HEK293 (cell line): ENCODE data around the gene IFI27L2.

ENCODE experiments used
- CTCF ChIA-PET: fragments of 350-600 bp; formaldehyde crosslinking; extraction: SDS; loops from one replicate; lab custom pipeline; 2021; ENCODE audit warnings: antibody characterized with exemption; lab: Yijun Ruan, JAX
- POLR2A ChIA-PET: fragments of 300-600 bp; formaldehyde crosslinking; extraction: SDS; loops from one replicate; lab custom pipeline; 2020; ENCODE audit warnings: antibody characterized with exemption, inconsistent platforms; lab: Yijun Ruan, JAX
- H3K27ac ChIP-seq: fragments of 200-500 bp; sonication (Bioruptor generic); 2 replicates; pipeline ENCODE4 v1.5.1; 2014; ENCODE audit warnings: low read depth, low read length, control low read depth, inconsistent platforms; ENCODE audit errors: extremely low read depth
- H3K36me3 ChIP-seq, 2 experiments: fragments of 200-500 bp in 1 of 2; sonication (Bioruptor generic) in 1 of 2; 1 replicate in 1 of 2; 2 replicates in 1 of 2; pipeline ENCODE4 v1.5.1; 2014 to 2017; ENCODE audit warnings: inconsistent platforms in 2 of 2, low read length in 2 of 2; ENCODE audit not compliant: control insufficient read depth in 2 of 2, insufficient read depth in 1 of 2
- H3K4me1 ChIP-seq: fragments of 200-500 bp; sonication (Bioruptor generic); 2 replicates; pipeline ENCODE4 v1.5.1; 2014; ENCODE audit warnings: mild to moderate bottlenecking, low read length, inconsistent platforms; ENCODE audit not compliant: control insufficient read depth, insufficient read depth
- H3K4me3 ChIP-seq: 2 replicates; pipeline ENCODE4 v1.5.1; 2011; ENCODE audit warnings: low read depth, mild to moderate bottlenecking, control low read depth, low read length, moderate library complexity
- H3K9me3 ChIP-seq: fragments of 200-500 bp; sonication (Bioruptor generic); 2 replicates; pipeline ENCODE4 v1.5.1; 2014; ENCODE audit warnings: low read depth, low read length, inconsistent platforms; ENCODE audit not compliant: control insufficient read depth, insufficient read depth
- CTCF ChIP-seq: fragments of 450-650 bp; formaldehyde crosslinking; IDR thresholded peaks from 2 replicates; pipeline ENCODE4 v1.5.1; 2016; ENCODE audit warnings: missing biosample characterization, missing genetic modification characterization
- FEZF1 ChIP-seq: fragments of 450-650 bp; formaldehyde crosslinking; IDR thresholded peaks from 2 replicates; pipeline ENCODE4 v1.5.1; 2016; ENCODE audit warnings: missing biosample characterization, missing genetic modification characterization
- GLIS2 ChIP-seq: fragments of 450-650 bp; formaldehyde crosslinking; IDR thresholded peaks from 2 replicates; pipeline ENCODE4 v1.5.1; 2016; ENCODE audit warnings: missing biosample characterization, missing genetic modification characterization
- PRDM1 ChIP-seq: fragments of 450-650 bp; formaldehyde crosslinking; IDR thresholded peaks from 2 replicates; pipeline ENCODE4; 2016; ENCODE audit warnings: missing biosample characterization, missing genetic modification characterization
- REPIN1 ChIP-seq: fragments of 450-650 bp; formaldehyde crosslinking; IDR thresholded peaks from 2 replicates; pipeline ENCODE4 v1.5.1; 2017; ENCODE audit warnings: missing biosample characterization, missing genetic modification characterization, low read depth
- WT1 ChIP-seq: fragments of 450-650 bp; formaldehyde crosslinking; IDR thresholded peaks from 2 replicates; pipeline ENCODE4 v1.5.1; 2016; ENCODE audit warnings: missing biosample characterization, missing genetic modification characterization
- ZBTB44 ChIP-seq: fragments of 450-650 bp; IDR thresholded peaks from 2 replicates; pipeline ENCODE4 v1.5.1; 2018; ENCODE audit warnings: missing biosample characterization, mild to moderate bottlenecking, missing genetic modification characterization
- ZNF302 ChIP-seq: fragments of 450-650 bp; formaldehyde crosslinking; IDR thresholded peaks from 2 replicates; pipeline ENCODE4 v1.5.1; 2016; ENCODE audit warnings: missing biosample characterization, missing genetic modification characterization, low read depth
- ZNF391 ChIP-seq: fragments of 450-650 bp; formaldehyde crosslinking; IDR thresholded peaks from 2 replicates; pipeline ENCODE4 v1.5.1; 2016; ENCODE audit warnings: low read depth, missing biosample characterization, missing genetic modification characterization, borderline replicate concordance
- ZNF48 ChIP-seq: fragments of 450-650 bp; formaldehyde crosslinking; IDR thresholded peaks from 2 replicates; pipeline ENCODE4 v1.5.1; 2016; ENCODE audit warnings: missing biosample characterization, missing genetic modification characterization
- ZNF529 ChIP-seq: fragments of 450-650 bp; formaldehyde crosslinking; IDR thresholded peaks from 2 replicates; pipeline ENCODE4 v1.5.1; 2017; ENCODE audit warnings: missing genetic modification characterization, missing biosample characterization; ENCODE audit not compliant: insufficient replicate concordance
- ZNF561 ChIP-seq: fragments of 450-650 bp; IDR thresholded peaks from 2 replicates; pipeline ENCODE4 v1.5.1; 2018; ENCODE audit warnings: missing biosample characterization, missing genetic modification characterization, borderline replicate concordance
- ZNF777 ChIP-seq: fragments of 450-650 bp; formaldehyde crosslinking; IDR thresholded peaks from 2 replicates; pipeline ENCODE4 v1.5.1; 2017; ENCODE audit warnings: missing biosample characterization, missing genetic modification characterization, borderline replicate concordance
- ZNF837 ChIP-seq: fragments of 450-650 bp; formaldehyde crosslinking; IDR thresholded peaks from 2 replicates; pipeline ENCODE4 v1.5.1; 2016; ENCODE audit warnings: missing biosample characterization, missing genetic modification characterization
- ZNF843 ChIP-seq: fragments of 450-650 bp; formaldehyde crosslinking; IDR thresholded peaks from 2 replicates; pipeline ENCODE4 v1.5.1; 2016; ENCODE audit warnings: missing biosample characterization, missing genetic modification characterization
- TF ChIP-seq, protein P1 (sequence below): fragments of 450-650 bp; formaldehyde crosslinking; IDR thresholded peaks from 2 replicates; pipeline ENCODE4 v1.5.1; 2016; ENCODE audit warnings: missing biosample characterization, missing genetic modification characterization
- TF ChIP-seq, protein P2 (sequence below): fragments of 450-650 bp; formaldehyde crosslinking; IDR thresholded peaks from 2 replicates; pipeline ENCODE4 v1.5.1; 2016; ENCODE audit warnings: missing biosample characterization, missing genetic modification characterization
- TF ChIP-seq, protein P3 (sequence below): fragments of 450-650 bp; formaldehyde crosslinking; IDR thresholded peaks from 2 replicates; pipeline ENCODE4 v1.5.1; 2016; ENCODE audit warnings: missing biosample characterization, missing genetic modification characterization
- TF ChIP-seq, protein P4 (sequence below): fragments of 450-650 bp; formaldehyde crosslinking; IDR thresholded peaks from 2 replicates; pipeline ENCODE4 v1.5.1; 2016; ENCODE audit warnings: missing biosample characterization, missing genetic modification characterization
- TF ChIP-seq, protein P5 (sequence below): fragments of 450-650 bp; formaldehyde crosslinking; IDR thresholded peaks from 2 replicates; pipeline ENCODE4 v1.5.1; 2017; ENCODE audit warnings: missing biosample characterization, mild to moderate bottlenecking, missing genetic modification characterization, moderate library complexity

IFI27L2 gene

GRCh38 chr14:94143711-94144110 lies 14.3 kb upstream of the IFI27L2 start (continued):
- TF ChIP-seq, protein P1, sequence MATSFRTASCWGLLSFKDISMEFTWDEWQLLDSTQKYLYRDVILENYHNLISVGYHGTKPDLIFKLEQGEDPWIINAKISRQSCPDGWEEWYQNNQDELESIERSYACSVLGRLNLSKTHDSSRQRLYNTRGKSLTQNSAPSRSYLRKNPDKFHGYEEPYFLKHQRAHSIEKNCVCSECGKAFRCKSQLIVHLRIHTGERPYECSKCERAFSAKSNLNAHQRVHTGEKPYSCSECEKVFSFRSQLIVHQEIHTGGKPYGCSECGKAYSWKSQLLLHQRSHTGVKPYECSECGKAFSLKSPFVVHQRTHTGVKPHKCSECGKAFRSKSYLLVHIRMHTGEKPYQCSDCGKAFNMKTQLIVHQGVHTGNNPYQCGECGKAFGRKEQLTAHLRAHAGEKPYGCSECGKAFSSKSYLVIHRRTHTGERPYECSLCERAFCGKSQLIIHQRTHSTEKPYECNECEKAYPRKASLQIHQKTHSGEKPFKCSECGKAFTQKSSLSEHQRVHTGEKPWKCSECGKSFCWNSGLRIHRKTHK (tag by site-specific recombination) = no peak
- TF ChIP-seq ZNF391 (no peak), ZBTB44 (tag by site-specific recombination) (no peak), ZNF843 (tag by site-specific recombination) (no peak), REPIN1 (tag by site-specific recombination) (no peak), GLIS2 (no peak)

DNA sequence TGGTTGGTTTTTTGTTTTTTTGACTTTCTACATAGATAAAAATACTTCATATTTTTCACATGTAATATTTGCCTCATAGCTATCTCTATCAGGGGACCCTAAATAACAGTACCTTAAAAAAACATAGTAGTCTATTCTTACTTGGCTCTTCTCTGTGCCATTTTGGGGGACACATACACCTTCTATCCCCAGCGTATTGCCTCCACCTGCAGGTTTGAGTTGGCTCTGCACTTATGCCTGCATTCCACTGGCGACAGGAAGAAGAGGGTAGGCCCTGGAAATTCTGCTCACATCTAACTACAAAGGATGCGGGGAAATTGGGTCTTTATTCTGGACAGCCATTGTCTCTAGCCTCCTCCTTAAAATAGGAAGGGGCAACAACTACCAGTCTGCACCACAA lies 13.8 kb upstream of the IFI27L2 start:
- H3K27ac ChIP-seq = no peak overlapping the region
- TF ChIP-seq, protein P2, sequence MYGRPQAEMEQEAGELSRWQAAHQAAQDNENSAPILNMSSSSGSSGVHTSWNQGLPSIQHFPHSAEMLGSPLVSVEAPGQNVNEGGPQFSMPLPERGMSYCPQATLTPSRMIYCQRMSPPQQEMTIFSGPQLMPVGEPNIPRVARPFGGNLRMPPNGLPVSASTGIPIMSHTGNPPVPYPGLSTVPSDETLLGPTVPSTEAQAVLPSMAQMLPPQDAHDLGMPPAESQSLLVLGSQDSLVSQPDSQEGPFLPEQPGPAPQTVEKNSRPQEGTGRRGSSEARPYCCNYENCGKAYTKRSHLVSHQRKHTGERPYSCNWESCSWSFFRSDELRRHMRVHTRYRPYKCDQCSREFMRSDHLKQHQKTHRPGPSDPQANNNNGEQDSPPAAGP (tag by site-specific recombination) = no peak
- TF ChIP-seq ZNF48 (tag by site-specific recombination) = no peak
- TF ChIP-seq ZNF561 (tag by site-specific recombination) = no peak
- TF ChIP-seq WT1 (tag by site-specific recombination) = no peak
- no peak for TF ChIP-seq ZNF391
- TF ChIP-seq CTCF (tag by site-specific recombination) = no peak
- no peak for TF ChIP-seq PRDM1 (tag by site-specific recombination)
- no peak for TF ChIP-seq ZNF837
- TF ChIP-seq ZNF777 = no peak
- TF ChIP-seq, all 188 proteins: peak for 0
- Histone ChIP-seq H3K4me1 (peaks cover 2% of the 10 kb centered on the region; the same call in 1 of the 2 replicates), H3K4me3 (no peak overlapping the region), H3K9me3 (no peaks in the 10 kb centered on the region), H3K36me3 (no peaks in the 10 kb centered on the region)
- POLR2A ChIA-PET = no interaction called here
- CTCF ChIA-PET = interaction anchor here (0.7 to 1.8 kb wide), 7 partner anchors 11 to 114 kb away, joined by 3 to 10 read pairs (median 4); no protein-coding TSS in a partner anchor

- H3K4me1 ChIP-seq = peaks cover 2% of the 10 kb centered on the region; the same call in 1 of the 2 replicates
- ChIA-PET POLR2A (no interaction called here), CTCF (interaction anchor here (0.6 to 1.8 kb wide), 8 partner anchors 11 to 283 kb away, joined by 3 to 10 read pairs (median 4); no protein-coding TSS in a partner anchor)
- H3K9me3 ChIP-seq = no peaks in the 10 kb centered on the region
- no peaks in the 10 kb centered on the region for H3K36me3 ChIP-seq
- H3K27ac ChIP-seq = no peak overlapping the region
- H3K4me3 ChIP-seq = no peak overlapping the region
- TF ChIP-seq, protein P3, sequence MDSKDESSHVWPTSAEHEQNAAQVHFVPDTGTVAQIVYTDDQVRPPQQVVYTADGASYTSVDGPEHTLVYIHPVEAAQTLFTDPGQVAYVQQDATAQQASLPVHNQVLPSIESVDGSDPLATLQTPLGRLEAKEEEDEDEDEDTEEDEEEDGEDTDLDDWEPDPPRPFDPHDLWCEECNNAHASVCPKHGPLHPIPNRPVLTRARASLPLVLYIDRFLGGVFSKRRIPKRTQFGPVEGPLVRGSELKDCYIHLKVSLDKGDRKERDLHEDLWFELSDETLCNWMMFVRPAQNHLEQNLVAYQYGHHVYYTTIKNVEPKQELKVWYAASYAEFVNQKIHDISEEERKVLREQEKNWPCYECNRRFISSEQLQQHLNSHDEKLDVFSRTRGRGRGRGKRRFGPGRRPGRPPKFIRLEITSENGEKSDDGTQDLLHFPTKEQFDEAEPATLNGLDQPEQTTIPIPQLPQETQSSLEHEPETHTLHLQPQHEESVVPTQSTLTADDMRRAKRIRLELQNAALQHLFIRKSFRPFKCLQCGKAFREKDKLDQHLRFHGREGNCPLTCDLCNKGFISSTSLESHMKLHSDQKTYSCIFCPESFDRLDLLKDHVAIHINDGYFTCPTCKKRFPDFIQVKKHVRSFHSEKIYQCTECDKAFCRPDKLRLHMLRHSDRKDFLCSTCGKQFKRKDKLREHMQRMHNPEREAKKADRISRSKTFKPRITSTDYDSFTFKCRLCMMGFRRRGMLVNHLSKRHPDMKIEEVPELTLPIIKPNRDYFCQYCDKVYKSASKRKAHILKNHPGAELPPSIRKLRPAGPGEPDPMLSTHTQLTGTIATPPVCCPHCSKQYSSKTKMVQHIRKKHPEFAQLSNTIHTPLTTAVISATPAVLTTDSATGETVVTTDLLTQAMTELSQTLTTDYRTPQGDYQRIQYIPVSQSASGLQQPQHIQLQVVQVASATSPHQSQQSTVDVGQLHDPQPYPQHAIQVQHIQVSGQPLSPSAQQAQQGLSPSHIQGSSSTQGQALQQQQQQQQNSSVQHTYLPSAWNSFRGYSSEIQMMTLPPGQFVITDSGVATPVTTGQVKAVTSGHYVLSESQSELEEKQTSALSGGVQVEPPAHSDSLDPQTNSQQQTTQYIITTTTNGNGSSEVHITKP = no peak
- TF ChIP-seq ZNF302 (no peak), FEZF1 (tag by site-specific recombination) (no peak), ZNF529 (tag by site-specific recombination) (no peak)
- TF ChIP-seq, protein P4, sequence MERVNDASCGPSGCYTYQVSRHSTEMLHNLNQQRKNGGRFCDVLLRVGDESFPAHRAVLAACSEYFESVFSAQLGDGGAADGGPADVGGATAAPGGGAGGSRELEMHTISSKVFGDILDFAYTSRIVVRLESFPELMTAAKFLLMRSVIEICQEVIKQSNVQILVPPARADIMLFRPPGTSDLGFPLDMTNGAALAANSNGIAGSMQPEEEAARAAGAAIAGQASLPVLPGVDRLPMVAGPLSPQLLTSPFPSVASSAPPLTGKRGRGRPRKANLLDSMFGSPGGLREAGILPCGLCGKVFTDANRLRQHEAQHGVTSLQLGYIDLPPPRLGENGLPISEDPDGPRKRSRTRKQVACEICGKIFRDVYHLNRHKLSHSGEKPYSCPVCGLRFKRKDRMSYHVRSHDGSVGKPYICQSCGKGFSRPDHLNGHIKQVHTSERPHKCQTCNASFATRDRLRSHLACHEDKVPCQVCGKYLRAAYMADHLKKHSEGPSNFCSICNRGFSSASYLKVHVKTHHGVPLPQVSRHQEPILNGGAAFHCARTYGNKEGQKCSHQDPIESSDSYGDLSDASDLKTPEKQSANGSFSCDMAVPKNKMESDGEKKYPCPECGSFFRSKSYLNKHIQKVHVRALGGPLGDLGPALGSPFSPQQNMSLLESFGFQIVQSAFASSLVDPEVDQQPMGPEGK (tag by site-specific recombination) = no peak
- TF ChIP-seq, protein P5, sequence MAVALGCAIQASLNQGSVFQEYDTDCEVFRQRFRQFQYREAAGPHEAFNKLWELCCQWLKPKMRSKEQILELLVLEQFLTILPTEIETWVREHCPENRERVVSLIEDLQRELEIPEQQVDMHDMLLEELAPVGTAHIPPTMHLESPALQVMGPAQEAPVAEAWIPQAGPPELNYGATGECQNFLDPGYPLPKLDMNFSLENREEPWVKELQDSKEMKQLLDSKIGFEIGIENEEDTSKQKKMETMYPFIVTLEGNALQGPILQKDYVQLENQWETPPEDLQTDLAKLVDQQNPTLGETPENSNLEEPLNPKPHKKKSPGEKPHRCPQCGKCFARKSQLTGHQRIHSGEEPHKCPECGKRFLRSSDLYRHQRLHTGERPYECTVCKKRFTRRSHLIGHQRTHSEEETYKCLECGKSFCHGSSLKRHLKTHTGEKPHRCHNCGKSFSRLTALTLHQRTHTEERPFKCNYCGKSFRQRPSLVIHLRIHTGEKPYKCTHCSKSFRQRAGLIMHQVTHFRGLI = no peak
Observed at GRCh38 chr14:94142836-94143235, 13.4 kb upstream of the IFI27L2 start.
